HepG2 (cell line): ENCODE data around the gene CD69. TPM values are rescaled to one million over a fixed set of nuclear protein-coding genes. Genes with fewer than 3 reads are reported as not detected.

ENCODE experiments used
- ATAC-seq: fragments of 200-7000 bp; cut with Tn5 transposase; 3 replicates; pipeline ENCODE4 v1.9.1; 2020; ENCODE audit warnings: mild to moderate bottlenecking, moderate library complexity
- BruUV-seq: library from RNA; stranded (reverse); fragments of 400-500 nt; replicated peaks from 2 replicates; lab custom pipeline; 2021; lab: Mats Ljungman, UMichigan
- CTCF ChIA-PET: fragments of 300-600 bp; formaldehyde crosslinking; extraction: SDS; loops from one replicate; lab custom pipeline; 2021; ENCODE audit warnings: low total read pairs, inconsistent platforms, low intra/inter-chr PET ratio; lab: Yijun Ruan, JAX
- POLR2A ChIA-PET: fragments of 350-600 bp; sonication (Branson Sonifier 250); formaldehyde crosslinking; loops from one replicate; lab custom pipeline; 2020; ENCODE audit warnings: antibody characterized with exemption, inconsistent platforms; lab: Yijun Ruan, JAX
- DNase-seq: peaks from one replicate; pipeline ENCODE4 v3.0.0-alpha.2; 2015; ENCODE audit warnings: low spot score
- FAIRE-seq: peaks from 3 replicates; lab custom pipeline; 2011; peaks lifted over from hg19 to GRCh38; lab: Jason Lieb, UNC
- H2AFZ ChIP-seq: one replicate; pipeline ENCODE4 v1.6.1; 2011; ENCODE audit warnings: low read length, inconsistent platforms
- H3K27ac ChIP-seq: fragments of 300-600 bp; 3 replicates; pipeline ENCODE4 v1.8.0; 2011; ENCODE audit warnings: mixed run types, mild to moderate bottlenecking, mixed read lengths, low read length, inconsistent platforms; ENCODE audit not compliant: insufficient read depth; ENCODE audit errors: extremely low read length
- H3K27me3 ChIP-seq, 2 experiments: fragments of 200-600 bp in 1 of 2; 2 replicates in 1 of 2; 3 replicates in 1 of 2; pipeline versions ENCODE4 v1.6.0 to v1.8.0; 2011; ENCODE audit warnings: low read length in 2 of 2, mild to moderate bottlenecking in 2 of 2, moderate library complexity in 2 of 2, inconsistent platforms in 1 of 2; ENCODE audit not compliant: insufficient read depth in 2 of 2, control insufficient read depth in 1 of 2
- H3K36me3 ChIP-seq, 2 experiments: fragments of 200-600 bp in 1 of 2; replicated peaks in 1 of 2; 2 replicates in 1 of 2; 3 replicates in 1 of 2; pipeline versions ENCODE4 v1.5.1 to v1.8.0; 2011; ENCODE audit warnings: low read length in 2 of 2, inconsistent platforms in 1 of 2; ENCODE audit not compliant: insufficient read depth in 2 of 2, control insufficient read depth in 1 of 2
- H3K4me1 ChIP-seq: 2 replicates; pipeline ENCODE4 v1.5.1; 2012; ENCODE audit warnings: low read length, inconsistent platforms; ENCODE audit not compliant: insufficient read depth
- H3K4me2 ChIP-seq: 2 replicates; pipeline ENCODE4 v1.6.0; 2011; ENCODE audit warnings: low read depth, low read length, inconsistent platforms
- H3K4me3 ChIP-seq, 3 experiments: fragments of 200-600 bp in 1 of 3; sonication (generic), shearing (Covaris generic) in 1 of 3; replicated peaks in 1 of 3; 2 replicates each; pipeline ENCODE4 v1.5.1; 2011 to 2016; ENCODE audit warnings: low read length in 3 of 3, inconsistent platforms in 2 of 3, low read depth in 2 of 3, mild to moderate bottlenecking in 2 of 3, control low read depth in 1 of 3, mixed read lengths in 1 of 3; ENCODE audit not compliant: insufficient read depth in 1 of 3
- H3K79me2 ChIP-seq: one replicate; pipeline ENCODE4 v1.6.1; 2011; ENCODE audit warnings: low read length, inconsistent platforms; ENCODE audit not compliant: insufficient read depth
- H3K9ac ChIP-seq: 2 replicates; pipeline ENCODE4 v1.6.0; 2011; ENCODE audit warnings: mild to moderate bottlenecking, low read depth, low read length, inconsistent platforms; ENCODE audit not compliant: insufficient read depth
- H3K9me3 ChIP-seq: 2 replicates; pipeline ENCODE4 v1.5.1; 2012; ENCODE audit warnings: mild to moderate bottlenecking, low read length
- H4K20me1 ChIP-seq: 2 replicates; pipeline ENCODE4 v1.6.0; 2011; ENCODE audit warnings: inconsistent platforms, mild to moderate bottlenecking, low read length, moderate library complexity; ENCODE audit not compliant: insufficient read depth
- AFF4 ChIP-seq: sonication (generic); formaldehyde crosslinking; IDR thresholded peaks from 2 replicates; pipeline ENCODE4 v1.4.0; 2020; ENCODE audit warnings: missing genetic modification reagents
- CREBL2 ChIP-seq: sonication (generic); formaldehyde crosslinking; IDR thresholded peaks from 2 replicates; pipeline ENCODE4 v1.8.1; 2023; ENCODE audit warnings: missing genetic modification reagents, mild to moderate bottlenecking, borderline replicate concordance
- ETV5 ChIP-seq: IDR thresholded peaks from 2 replicates; pipeline ENCODE4 v1.6.1; 2018; ENCODE audit warnings: missing biosample characterization, missing genetic modification reagents, inconsistent platforms, borderline replicate concordance
- FOXA3 ChIP-seq: IDR thresholded peaks from 2 replicates; pipeline ENCODE4 v1.6.1; 2016; ENCODE audit warnings: missing genetic modification reagents, missing compliant biosample characterization
- GATA4 ChIP-seq: sonication (generic); IDR thresholded peaks from 2 replicates; pipeline ENCODE4 v1.6.1; 2016; ENCODE audit warnings: antibody characterized with exemption, low read depth, borderline replicate concordance
- GPBP1L1 ChIP-seq: sonication (generic); formaldehyde crosslinking; IDR thresholded peaks from 2 replicates; pipeline ENCODE4 v1.5.0; 2020; ENCODE audit warnings: mild to moderate bottlenecking, missing genetic modification reagents
- HOXA3 ChIP-seq: sonication (generic); formaldehyde crosslinking; IDR thresholded peaks from 2 replicates; pipeline ENCODE4 v1.5.0; 2020; ENCODE audit warnings: missing genetic modification reagents
- SYNCRIP ChIP-seq: fragments of 200-400 bp; formaldehyde crosslinking; IDR thresholded peaks from 2 replicates; pipeline ENCODE4 v1.6.1; 2018; ENCODE audit warnings: mild to moderate bottlenecking, low read depth, low read length; ENCODE audit not compliant: insufficient read depth
- TBL1XR1 ChIP-seq: fragments of 150-350 bp; IDR thresholded peaks from 2 replicates; pipeline ENCODE4 v1.6.1; 2014; ENCODE audit warnings: borderline replicate concordance, low read length; ENCODE audit not compliant: partially characterized antibody
- ZFY ChIP-seq: sonication (generic); formaldehyde crosslinking; IDR thresholded peaks from 2 replicates; pipeline ENCODE4 v1.4.0; 2020; ENCODE audit warnings: missing genetic modification reagents
- ZNF660 ChIP-seq: sonication (generic); formaldehyde crosslinking; IDR thresholded peaks from 2 replicates; pipeline ENCODE4 v1.5.1; 2020; ENCODE audit warnings: mild to moderate bottlenecking, low read depth, missing genetic modification reagents, borderline replicate concordance
- ZNF737 ChIP-seq: sonication (generic); formaldehyde crosslinking; IDR thresholded peaks from 2 replicates; pipeline ENCODE4 v1.5.0; 2020; ENCODE audit warnings: missing genetic modification reagents, mild to moderate bottlenecking, borderline replicate concordance
- ZNF839 ChIP-seq: sonication (generic); formaldehyde crosslinking; IDR thresholded peaks from 2 replicates; pipeline ENCODE4 v1.4.0; 2020; ENCODE audit warnings: missing genetic modification reagents, mild to moderate bottlenecking, borderline replicate concordance
- ZNF879 ChIP-seq: sonication (generic); formaldehyde crosslinking; IDR thresholded peaks from 2 replicates; pipeline ENCODE4 v1.8.1; 2023; ENCODE audit warnings: missing genetic modification reagents
- WGBS: methylation state at CpG from one replicate; pipeline ENCODE4 v1.1.6; 2017; ENCODE audit warnings: low lambda C conversion rate; 5-methylcytosine and 5-hydroxymethylcytosine counted together
- in situ Hi-C: cut with HindIII; loops from 2 replicates; pipeline ENCODE4 v1.10.0; 2017; ENCODE audit warnings: low pct_unique_long_range_greater_than_20kb; ENCODE audit not compliant: extremely low pct_ligation_motif_present
- intact Hi-C: fragments of 100-400 bp; cut with micrococcal nuclease; formaldehyde crosslinking; loops from one replicate; pipeline ENCODE4 v1.10.0; 2022; ENCODE audit not compliant: unreplicated experiment
- polyA plus RNA-seq, 8 experiments: library from polyadenylated mRNA; depleted of rRNA in 3 of 8; stranded (reverse) in 7 of 8; unstranded in 1 of 8; fragments of >200 nt; fragmentation: Illumina TruSeq in 4 of 8; extraction: Trizol in 4 of 8; gene quantifications; 2 replicates each; pipeline versions ENCODE4 v1.2.1 to v1.2.3, GENCODE V29; 2011 to 2016; ENCODE audit warnings: low read depth in 4 of 8, missing spikeins in 1 of 8, mixed read lengths in 1 of 8; ENCODE audit not compliant: insufficient read depth in 1 of 8
- total RNA-seq, 5 experiments: library from RNA; depleted of rRNA; stranded (reverse); fragments of >200 nt; fragmentation: Illumina TruSeq; extraction: Trizol; gene quantifications; 2 replicates each; pipeline ENCODE4 v1.2.3, GENCODE V29; 2016; ENCODE audit warnings: low read depth in 1 of 5
- TF ChIP-seq, protein P1 (sequence below): IDR thresholded peaks from 2 replicates; pipeline ENCODE4 v1.6.1; 2012; ENCODE audit warnings: inconsistent platforms
- TF ChIP-seq, protein P2 (sequence below): sonication (generic); formaldehyde crosslinking; IDR thresholded peaks from 2 replicates; pipeline ENCODE4 v1.4.0; 2020; ENCODE audit warnings: mild to moderate bottlenecking, missing genetic modification reagents

The CD69 gene
- total and polyA plus RNA-seq, 2 of the 13 experiments (the other 11 are each of a cell fraction or from before 2014, with no cell fraction given), result not detected

DNA sequence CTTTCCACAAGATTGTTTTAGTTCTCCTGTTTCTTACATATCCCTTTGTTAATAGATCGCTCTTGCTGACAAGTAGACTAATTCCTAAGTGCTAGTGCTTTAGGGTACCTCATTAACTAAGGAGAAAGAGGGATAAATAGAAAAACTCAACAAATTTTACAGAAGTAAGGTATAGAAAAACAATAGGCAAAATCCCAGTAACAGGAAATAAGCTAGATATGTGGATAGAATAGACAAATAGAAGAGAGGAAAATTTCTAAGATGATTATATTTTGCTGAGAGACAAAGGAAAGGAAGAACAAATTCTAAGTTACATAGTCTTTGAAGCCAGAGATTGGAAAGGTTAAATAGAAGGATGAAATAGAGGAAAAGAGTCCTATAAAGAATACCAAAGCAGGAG is 1.0 kb downstream of the CD69 start (continued):
- no peak for TF ChIP-seq SYNCRIP
- no peak for TF ChIP-seq TBL1XR1
- TF ChIP-seq, protein P1, sequence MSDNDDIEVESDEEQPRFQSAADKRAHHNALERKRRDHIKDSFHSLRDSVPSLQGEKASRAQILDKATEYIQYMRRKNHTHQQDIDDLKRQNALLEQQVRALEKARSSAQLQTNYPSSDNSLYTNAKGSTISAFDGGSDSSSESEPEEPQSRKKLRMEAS, result no peak
- TF ChIP-seq, protein P2, sequence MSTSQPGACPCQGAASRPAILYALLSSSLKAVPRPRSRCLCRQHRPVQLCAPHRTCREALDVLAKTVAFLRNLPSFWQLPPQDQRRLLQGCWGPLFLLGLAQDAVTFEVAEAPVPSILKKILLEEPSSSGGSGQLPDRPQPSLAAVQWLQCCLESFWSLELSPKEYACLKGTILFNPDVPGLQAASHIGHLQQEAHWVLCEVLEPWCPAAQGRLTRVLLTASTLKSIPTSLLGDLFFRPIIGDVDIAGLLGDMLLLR (CRISPR knock-in tag), result no peak

- DNase-seq, result no peak
- H3K4me3 ChIP-seq, result no peak overlapping the region
- H3K36me3 ChIP-seq, result no peaks in the 10 kb centered on the region
- no peaks in the 10 kb centered on the region for H3K4me1 ChIP-seq
- in situ Hi-C loops (loop anchor here (10.0 kb wide), 1 partner anchor 377 kb away; the partner anchor contains the start of gene CLEC7A), intact Hi-C loops (no loop called here)
- H3K9me3 ChIP-seq, result no peaks in the 10 kb centered on the region
- POLR2A ChIA-PET, result no interaction called here
- H2AFZ ChIP-seq, result no peak overlapping the region
- no peak overlapping the region for H3K27ac ChIP-seq
- no TSS peak for BruUV-seq
- no peak overlapping the region for H3K4me2 ChIP-seq
- ATAC-seq, result no peak
- TF ChIP-seq AFF4 (CRISPR knock-in tag) (no peak), FOXA3 (no peak), ZFY (CRISPR knock-in tag) (no peak), ZNF660 (CRISPR knock-in tag) (no peak), ZNF737 (CRISPR knock-in tag) (no peak), CREBL2 (CRISPR knock-in tag) (no peak), ZNF879 (CRISPR knock-in tag) (no peak), GPBP1L1 (CRISPR knock-in tag) (no peak), GATA4 (no peak), ZNF839 (CRISPR knock-in tag) (no peak), HOXA3 (CRISPR knock-in tag) (no peak), ETV5 (CRISPR knock-in tag) (no peak)
- CTCF ChIA-PET, result no interaction called here
- FAIRE-seq, result no peak
- no peak overlapping the region for H3K9ac ChIP-seq
- H3K27me3 ChIP-seq, result peaks cover 0 to 6% of the 10 kb centered on the region in 2 experiments; a peak in 2 of 5 replicates
- no peaks in the 10 kb centered on the region for H3K79me2 ChIP-seq
- no peaks in the 10 kb centered on the region for H4K20me1 ChIP-seq
- WGBS, result 28% methylated on average over 3 of the region's 3 CpGs
These were observed 2.6 kb downstream of the CD69 start for GRCh38 chr12:9758119-9758518.
